Endothelial cell of umbilical vein (primary cell): ENCODE measurements around the gene NRM. TPM values are rescaled to one million over a fixed set of nuclear protein-coding genes. Genes with fewer than 3 reads are reported as not detected.

Experiments used
- BruUV-seq: library from RNA; stranded (reverse); fragments of 400-500 nt; replicated peaks from 2 replicates; lab custom pipeline; 2021; lab: Mats Ljungman, UMichigan
- CTCF ChIA-PET: fragments of 300-600, 350-600 bp; sonication (Branson Sonifier 250); formaldehyde crosslinking; loops from one replicate; lab custom pipeline; 2021; ENCODE audit warnings: antibody characterized with exemption, inconsistent platforms; lab: Charles Lee
- POLR2A ChIA-PET: fragments of 300-600, 350-600 bp; sonication (Branson Sonifier 250); formaldehyde crosslinking; loops from one replicate; lab custom pipeline; 2021; ENCODE audit warnings: antibody characterized with exemption, inconsistent platforms; lab: Charles Lee
- DNase-seq: peaks from one replicate; pipeline ENCODE4 v3.0.0-alpha.2; 2011; ENCODE audit warnings: low read depth, low spot score
- FAIRE-seq: peaks from 2 replicates; lab custom pipeline; 2011; peaks lifted over from hg19 to GRCh38; lab: Jason Lieb, UNC
- H2AFZ ChIP-seq: 2 replicates; pipeline ENCODE4 v1.6.0; 2012; ENCODE audit warnings: low read depth, low read length, control low read depth, inconsistent platforms
- H3K27ac ChIP-seq: 2 replicates; pipeline ENCODE4 v1.5.1; 2011; ENCODE audit warnings: low read depth, mild to moderate bottlenecking, control low read depth, low read length, moderate library complexity; ENCODE audit not compliant: insufficient read depth
- H3K27me3 ChIP-seq, 2 experiments: 2 replicates each; pipeline versions ENCODE4 v1.6.0 to v1.6.1; 2011; ENCODE audit warnings: low read length in 2 of 2, mixed read lengths in 1 of 2; ENCODE audit not compliant: control insufficient read depth in 2 of 2, insufficient read depth in 2 of 2
- H3K36me3 ChIP-seq, 2 experiments: 2 replicates in 1 of 2; 3 replicates in 1 of 2; pipeline ENCODE4 v1.5.1; 2011; ENCODE audit warnings: low read length in 2 of 2, mild to moderate bottlenecking in 1 of 2, moderate library complexity in 1 of 2; ENCODE audit not compliant: control insufficient read depth in 2 of 2, insufficient read depth in 2 of 2; ENCODE audit errors: extremely low read depth in 1 of 2
- H3K4me1 ChIP-seq: 3 replicates; pipeline ENCODE4 v1.5.1; 2011; ENCODE audit warnings: mild to moderate bottlenecking, low read length; ENCODE audit not compliant: control insufficient read depth, insufficient read depth; ENCODE audit errors: extremely low read depth
- H3K4me2 ChIP-seq: 2 replicates; pipeline ENCODE4 v1.6.1; 2011; ENCODE audit warnings: low read length, control low read depth, mixed read lengths; ENCODE audit not compliant: insufficient read depth
- H3K4me3 ChIP-seq, 3 experiments: fragments of 200-600 bp in 1 of 3; sonication (generic), shearing (Covaris generic) in 1 of 3; replicated peaks in 1 of 3; 2 replicates each; pipeline ENCODE4 v1.5.1; 2011 to 2016; ENCODE audit warnings: control low read depth in 3 of 3, low read length in 3 of 3, mild to moderate bottlenecking in 2 of 3, inconsistent platforms in 1 of 3, low read depth in 1 of 3, moderate library complexity in 1 of 3; ENCODE audit not compliant: insufficient read depth in 1 of 3
- H3K79me2 ChIP-seq: 2 replicates; pipeline ENCODE4 v1.6.0; 2012; ENCODE audit warnings: low read length, inconsistent platforms; ENCODE audit not compliant: control insufficient read depth, insufficient read depth
- H3K9ac ChIP-seq: replicated peaks from 2 replicates; pipeline ENCODE3; 2011; ENCODE audit warnings: low read length, control low read depth; ENCODE audit not compliant: insufficient read depth; ENCODE audit errors: extremely low read depth
- H3K9me1 ChIP-seq: replicated peaks from 3 replicates; pipeline ENCODE4 v1.6.0; 2011; ENCODE audit warnings: mild to moderate bottlenecking, low read length; ENCODE audit not compliant: control insufficient read depth, insufficient read depth; ENCODE audit errors: extremely low read depth
- H3K9me3 ChIP-seq: replicated peaks from 2 replicates; pipeline ENCODE4 v1.5.1; 2012; ENCODE audit warnings: low read length, inconsistent platforms; ENCODE audit not compliant: control insufficient read depth, insufficient read depth
- H4K20me1 ChIP-seq: replicated peaks from 2 replicates; pipeline ENCODE3; 2011; ENCODE audit warnings: mild to moderate bottlenecking, low read length; ENCODE audit not compliant: control insufficient read depth, insufficient read depth; ENCODE audit errors: extremely low read depth
- CTCF ChIP-seq, 2 donors: IDR thresholded peaks; 1 replicate in 1 of 2; 2 replicates in 1 of 2; pipeline ENCODE4 v1.5.1; 2011; ENCODE audit warnings: low read length in 2 of 2, mild to moderate bottlenecking in 2 of 2, moderate library complexity in 2 of 2, control low read depth in 1 of 2, inconsistent platforms in 1 of 2, low read depth in 1 of 2; ENCODE audit not compliant: insufficient read depth in 1 of 2; ENCODE audit errors: extremely low read depth in 1 of 2
- EZH2 ChIP-seq: IDR thresholded peaks from 2 replicates; pipeline ENCODE4 v1.6.1; 2012; ENCODE audit warnings: borderline replicate concordance, low read depth, mild to moderate bottlenecking, moderate library complexity, low read length, inconsistent platforms; ENCODE audit not compliant: severe bottlenecking
- GATA2 ChIP-seq: IDR thresholded peaks from 2 replicates; pipeline ENCODE4 v1.7.0; 2011; ENCODE audit warnings: low read depth, mild to moderate bottlenecking, moderate library complexity, mixed read lengths, low read length; ENCODE audit not compliant: insufficient read length, insufficient read depth
- JUN ChIP-seq: IDR thresholded peaks from 2 replicates; pipeline ENCODE4 v1.6.1; 2011; ENCODE audit warnings: borderline replicate concordance, low read depth; ENCODE audit not compliant: insufficient read length, insufficient read depth
- MAX ChIP-seq: IDR thresholded peaks from 2 replicates; pipeline ENCODE4 v1.6.1; 2011; ENCODE audit not compliant: insufficient read depth, insufficient read length
- MYC ChIP-seq: IDR thresholded peaks from one replicate; pipeline ENCODE4 v1.6.1; 2011; ENCODE audit warnings: mild to moderate bottlenecking, low read depth, low read length
- POLR2AphosphoS5 ChIP-seq: IDR thresholded peaks from 2 replicates; pipeline ENCODE4 v1.6.1; 2012; ENCODE audit warnings: low read depth, mild to moderate bottlenecking, control low read depth, low read length, moderate library complexity; ENCODE audit not compliant: insufficient read depth
- dilution Hi-C: fragments of 300-500 bp; cut with MboI; formaldehyde crosslinking; loops from one replicate; pipeline ENCODE4 v1.15.0; 2019; ENCODE audit warnings: low sequenced_read_pairs; ENCODE audit not compliant: extremely low pct_ligation_motif_present
- intact Hi-C: fragments of 100-400 bp; cut with micrococcal nuclease; formaldehyde crosslinking; loops from one replicate; pipeline ENCODE4 v1.10.0; 2022
- polyA plus RNA-seq, 4 experiments: library from polyadenylated mRNA; depleted of rRNA in 3 of 4; stranded (reverse) in 3 of 4; unstranded in 1 of 4; fragments of >200 nt; gene quantifications; 2 replicates each; pipeline versions ENCODE4 v1.2.1 to v1.2.3, GENCODE V29; 2011 to 2012; ENCODE audit warnings: missing spikeins in 1 of 4
- total RNA-seq: library from RNA; stranded (reverse); gene quantifications from 2 replicates; pipeline ENCODE4 v1.2.3, GENCODE V29; 2021

Gene NRM
- total and polyA plus RNA-seq, 2 donors (not counting 3 experiments of a cell fraction or from before 2014, with no cell fraction given), result 32.2 to 33.8 TPM

DNA sequence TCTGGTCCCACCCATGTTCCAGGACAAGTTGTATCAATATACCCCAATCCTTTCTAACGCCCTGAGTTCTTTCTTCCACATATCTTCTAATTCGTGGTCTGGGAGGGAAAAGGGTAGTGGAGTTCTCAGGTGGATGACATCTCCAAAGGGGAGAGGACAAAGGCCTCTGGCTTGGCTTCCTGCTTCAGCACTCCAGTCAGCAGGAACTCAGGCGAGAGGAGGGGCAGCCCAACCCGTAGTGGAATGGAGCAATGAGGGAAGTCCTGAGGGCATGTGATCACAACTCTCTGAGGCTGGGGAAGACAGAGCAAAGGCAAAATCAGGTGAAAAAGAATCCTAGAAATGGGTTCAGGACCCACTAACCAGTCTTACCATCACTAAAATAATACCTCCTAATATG is 9.6 kb upstream of the NRM start:
- Histone ChIP-seq H3K27me3 (no peaks in the 10 kb centered on the region), H3K9me3 (no peaks in the 10 kb centered on the region), H3K4me3 (no peak overlapping the region), H3K9me1 (no peaks in the 10 kb centered on the region), H3K27ac (no peak overlapping the region), H3K79me2 (no peaks in the 10 kb centered on the region), H4K20me1 (no peaks in the 10 kb centered on the region), H3K4me2 (no peak overlapping the region), H3K9ac (no peak overlapping the region), H3K36me3 (peaks cover 2 to 6% of the 10 kb centered on the region in 2 experiments), H2AFZ (no peak overlapping the region), H3K4me1 (no peaks in the 10 kb centered on the region)
- TF ChIP-seq JUN, result no peak
- no peak for TF ChIP-seq CTCF (IDR thresholded peaks at IDR 0.05; ENCODE audit: extremely low read depth in 1 of 2, insufficient read depth in 1 of 2, low read depth in 1 of 2, low read length in 2 of 2)
- no peak for TF ChIP-seq MYC
- no peak for TF ChIP-seq GATA2
- CTCF ChIA-PET, result interaction anchor here (0.7 to 4.1 kb wide), 3 partner anchors 10 to 21 kb away, joined by 3 to 17 read pairs (median 3); partner anchors contain the start of gene MDC1
- intact Hi-C loops (no loop called here), dilution Hi-C loops (no loop called here)
- BruUV-seq, result no TSS peak
- POLR2A ChIA-PET, result no interaction called here
- DNase-seq (no peak), FAIRE-seq (no peak)

GRCh38 chr6:30696432-30696831 is 5.6 kb upstream of the NRM start:
- Histone ChIP-seq H3K79me2 (no peaks in the 10 kb centered on the region), H4K20me1 (no peaks in the 10 kb centered on the region), H3K27me3 (no peaks in the 10 kb centered on the region), H3K4me2 (no peak overlapping the region), H3K4me1 (no peaks in the 10 kb centered on the region), H3K27ac (no peak overlapping the region), H3K9ac (no peak overlapping the region), H2AFZ (no peak overlapping the region), H3K36me3 (no peaks in the 10 kb centered on the region), H3K9me1 (no peaks in the 10 kb centered on the region), H3K4me3 (no peak overlapping the region), H3K9me3 (no peaks in the 10 kb centered on the region)
- CTCF ChIA-PET, result interaction anchor here (4.1 to 4.4 kb wide), 2 partner anchors 8 to 18 kb away, joined by 16 to 17 read pairs; no protein-coding TSS in a partner anchor
- dilution Hi-C loops (no loop called here), intact Hi-C loops (no loop called here)
- DNase-seq, result no peak
- BruUV-seq, result no TSS peak
- no peak for FAIRE-seq
- POLR2A ChIA-PET, result no interaction called here
- TF ChIP-seq MAX, result no peak
- no peak for TF ChIP-seq GATA2
- TF ChIP-seq MYC, result no peak
- no peak for TF ChIP-seq EZH2
- TF ChIP-seq CTCF (IDR thresholded peaks at IDR 0.05; ENCODE audit: extremely low read depth in 1 of 2, insufficient read depth in 1 of 2, low read depth in 1 of 2, low read length in 2 of 2), result no peak
- no peak for TF ChIP-seq POLR2AphosphoS5
